HCT116 (cell line): ENCODE results near the gene RANBP17. TPM values are rescaled to one million over a fixed set of nuclear protein-coding genes. Genes with fewer than 3 reads are reported as not detected.

Experiments
- ATAC-seq: fragments of 200-7000 bp; cut with Tn5 transposase; 2 replicates; pipeline ENCODE4 v1.9.1; 2020; ENCODE audit warnings: mild to moderate bottlenecking, moderate library complexity
- BruUV-seq: library from RNA; stranded (reverse); fragments of 400-500 nt; replicated peaks from 2 replicates; lab custom pipeline; 2021; lab: Mats Ljungman, UMichigan
- CTCF ChIA-PET: fragments of 300-600 bp; sonication (Branson Sonifier 250); formaldehyde crosslinking; loops from one replicate; lab custom pipeline; 2021; ENCODE audit warnings: antibody characterized with exemption; lab: Charles Lee
- POLR2A ChIA-PET: fragments of 300-600, 350-600 bp; sonication (Branson Sonifier 250); formaldehyde crosslinking; loops from one replicate; lab custom pipeline; 2021; ENCODE audit warnings: antibody characterized with exemption; lab: Charles Lee
- RAD21 ChIA-PET, 2 experiments: fragments of 300-600 bp; sonication (Branson Sonifier 250); formaldehyde crosslinking; loops; one replicate each; lab custom pipeline; 2023; ENCODE audit warnings: low total read pairs in 2 of 2; ENCODE audit not compliant: uncharacterized antibody in 2 of 2, unreplicated experiment in 2 of 2, low non-redundant PET in 1 of 2; lab: Charles Lee
- DNase-seq: peaks from one replicate; pipeline ENCODE4 v3.0.0-alpha.2; 2010; ENCODE audit warnings: low read depth, low spot score
- H2AFZ ChIP-seq: fragments of 200-600 bp; shearing (Covaris generic), sonication (generic); 2 replicates; pipeline ENCODE4 v1.6.1; 2017; ENCODE audit warnings: low read depth, mixed run types, mixed read lengths, antibody characterized with exemption, low read length; ENCODE audit not compliant: poor library complexity, severe bottlenecking
- H3K27ac ChIP-seq: 2 replicates; pipeline ENCODE4 v1.5.1; 2012; ENCODE audit warnings: low read depth, low read length
- H3K27me3 ChIP-seq: fragments of 200-600 bp; sonication (generic); 2 replicates; pipeline ENCODE4 v1.6.1; 2016; ENCODE audit warnings: mixed run types, low read length, mixed read lengths; ENCODE audit not compliant: insufficient read depth
- H3K36me3 ChIP-seq, 2 experiments: fragments of 200-500 bp in 1 of 2; fragments of 200-600 bp in 1 of 2; sonication (Bioruptor generic) in 1 of 2; sonication (generic) in 1 of 2; 2 replicates each; pipeline versions ENCODE4 v1.5.1 to v1.6.1; 2014 to 2016; ENCODE audit warnings: low read length in 2 of 2, inconsistent platforms in 1 of 2, mixed read lengths in 1 of 2, mixed run types in 1 of 2; ENCODE audit not compliant: insufficient read depth in 2 of 2, control insufficient read depth in 1 of 2
- H3K4me1 ChIP-seq, 2 experiments: fragments of 200-600 bp in 1 of 2; sonication (generic) in 1 of 2; 2 replicates each; pipeline versions ENCODE4 v1.5.1 to v1.6.1; 2012 to 2017; ENCODE audit warnings: low read length in 2 of 2, inconsistent platforms in 1 of 2, mild to moderate bottlenecking in 1 of 2, mixed read lengths in 1 of 2, mixed run types in 1 of 2, moderate library complexity in 1 of 2; ENCODE audit not compliant: insufficient read depth in 2 of 2, control insufficient read depth in 1 of 2
- H3K4me2 ChIP-seq: fragments of 200-600 bp; sonication (generic); 2 replicates; pipeline ENCODE4 v1.6.1; 2017; ENCODE audit warnings: mixed run types, low read length, mixed read lengths
- H3K4me3 ChIP-seq, 2 experiments: fragments of 200-600 bp in 1 of 2; sonication (generic) in 1 of 2; replicated peaks in 1 of 2; 2 replicates each; pipeline ENCODE4 v1.5.1; 2011 to 2016; ENCODE audit warnings: low read length in 2 of 2, control low read depth in 1 of 2, low read depth in 1 of 2, mild to moderate bottlenecking in 1 of 2, mixed read lengths in 1 of 2, mixed run types in 1 of 2
- H3K79me2 ChIP-seq: fragments of 200-600 bp; sonication (generic); 2 replicates; pipeline ENCODE4 v1.6.1; 2017; ENCODE audit warnings: mild to moderate bottlenecking, mixed run types, low read length, moderate library complexity, mixed read lengths; ENCODE audit not compliant: insufficient read depth
- H3K9ac ChIP-seq: fragments of 200-600 bp; sonication (generic); 2 replicates; pipeline ENCODE4 v1.6.1; 2016; ENCODE audit warnings: low read length, mixed read lengths
- H3K9me2 ChIP-seq: fragments of 200-600 bp; sonication (generic), shearing (Covaris generic); 2 replicates; pipeline ENCODE4 v1.6.1; 2017; ENCODE audit warnings: mixed run types, mild to moderate bottlenecking, moderate library complexity; ENCODE audit not compliant: insufficient read depth
- H3K9me3 ChIP-seq, 2 experiments: fragments of 200-500 bp in 1 of 2; fragments of 200-600 bp in 1 of 2; sonication (Bioruptor generic) in 1 of 2; sonication (generic) in 1 of 2; 2 replicates each; pipeline ENCODE4 v1.6.1; 2014 to 2017; ENCODE audit warnings: low read length in 2 of 2, mixed read lengths in 2 of 2, inconsistent platforms in 1 of 2, low read depth in 1 of 2, mild to moderate bottlenecking in 1 of 2, mixed run types in 1 of 2, moderate library complexity in 1 of 2; ENCODE audit not compliant: control insufficient read depth in 1 of 2, insufficient read depth in 1 of 2
- H4K20me1 ChIP-seq: fragments of 200-600 bp; sonication (generic), shearing (Covaris generic); 2 replicates; pipeline ENCODE4 v1.6.1; 2017; ENCODE audit warnings: mixed run types, mild to moderate bottlenecking, moderate library complexity; ENCODE audit not compliant: insufficient read depth
- ELF1 ChIP-seq: IDR thresholded peaks from 2 replicates; pipeline ENCODE4 v1.6.1; 2012; ENCODE audit warnings: low read depth, borderline replicate concordance
- EZH2 ChIP-seq: fragments of 200-600 bp; sonication (generic); IDR thresholded peaks from 2 replicates; pipeline ENCODE4 v1.6.1; 2017; ENCODE audit warnings: antibody characterized with exemption, mixed run types
- FOSL1 ChIP-seq: IDR thresholded peaks from 2 replicates; pipeline ENCODE4 v1.6.1; 2012; ENCODE audit warnings: low read depth
- SRF ChIP-seq: IDR thresholded peaks from 2 replicates; pipeline ENCODE4 v1.6.1; 2012; ENCODE audit warnings: low read depth
- ZBTB33 ChIP-seq: IDR thresholded peaks from 2 replicates; pipeline ENCODE4 v1.6.1; 2011; ENCODE audit warnings: mild to moderate bottlenecking, low read length, moderate library complexity; ENCODE audit not compliant: insufficient replicate concordance; ENCODE audit errors: extremely low read depth
- ZFX ChIP-seq: fragments of 450-650 bp; IDR thresholded peaks from 2 replicates; pipeline ENCODE4 v1.6.1; 2017
- ZNF274 ChIP-seq: fragments of 200-500 bp; sonication (Bioruptor generic); IDR thresholded peaks from 2 replicates; pipeline ENCODE4 v1.6.1; 2014; ENCODE audit warnings: mild to moderate bottlenecking, low read depth, low read length, inconsistent platforms
- intact Hi-C: fragments of 100-400 bp; cut with micrococcal nuclease; formaldehyde crosslinking; loops from 2 replicates; pipeline ENCODE4 v1.10.0; 2022
- total RNA-seq: library from RNA; stranded (reverse); gene quantifications from one replicate; pipeline ENCODE4 v1.2.1, GENCODE V29; 2021; ENCODE audit not compliant: unreplicated experiment

Gene RANBP17
- total RNA-seq, 1 experiment from 2014 or later, result 18.2 TPM

DNA sequence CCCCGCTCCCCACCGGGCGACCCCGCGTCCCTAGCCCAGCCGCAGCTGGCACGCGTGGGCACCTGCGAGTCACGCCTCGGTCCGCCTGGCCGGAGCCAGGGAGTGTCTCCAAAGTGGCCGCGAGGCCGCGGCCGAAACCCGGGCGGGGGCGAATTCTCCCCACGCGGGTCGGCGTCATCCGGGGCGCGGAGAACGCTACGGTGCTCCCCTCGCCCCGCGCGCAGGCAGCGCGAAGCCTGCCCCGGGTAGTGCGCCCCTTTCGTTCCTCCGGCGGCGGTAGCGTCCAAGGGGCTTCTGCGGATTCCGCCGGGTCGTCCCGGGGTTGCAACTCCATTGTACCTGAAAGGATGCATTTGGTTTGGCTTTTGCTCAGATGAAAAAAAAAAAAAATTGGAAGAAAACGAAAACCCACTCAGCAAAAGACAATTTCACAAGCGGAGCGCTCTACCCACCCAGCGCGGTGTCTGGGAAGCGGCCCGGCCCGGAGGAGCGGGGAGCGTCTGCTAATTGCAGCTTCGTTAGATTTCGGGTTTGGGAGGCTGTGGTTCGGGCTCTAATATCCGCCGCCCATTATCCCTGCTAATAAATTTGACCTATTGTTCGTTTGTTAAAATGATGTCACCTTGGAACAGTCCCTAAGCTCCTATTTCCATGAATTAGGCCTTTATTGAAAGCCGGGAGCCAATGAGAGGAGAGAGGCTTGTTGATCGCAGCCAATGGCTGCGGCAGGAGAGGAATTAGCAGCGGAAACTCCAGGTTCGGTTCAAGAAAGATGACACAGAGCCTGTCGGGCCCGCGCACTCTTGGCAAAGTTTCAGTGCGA lies 446.8 kb downstream of the RANBP17 start, which contains the start of gene TLX3 (continued):
- TF ChIP-seq ZBTB33 (no peak), ZNF274 (no peak), FOSL1 (no peak), ELF1 (no peak), EZH2 (no peak)

DNA sequence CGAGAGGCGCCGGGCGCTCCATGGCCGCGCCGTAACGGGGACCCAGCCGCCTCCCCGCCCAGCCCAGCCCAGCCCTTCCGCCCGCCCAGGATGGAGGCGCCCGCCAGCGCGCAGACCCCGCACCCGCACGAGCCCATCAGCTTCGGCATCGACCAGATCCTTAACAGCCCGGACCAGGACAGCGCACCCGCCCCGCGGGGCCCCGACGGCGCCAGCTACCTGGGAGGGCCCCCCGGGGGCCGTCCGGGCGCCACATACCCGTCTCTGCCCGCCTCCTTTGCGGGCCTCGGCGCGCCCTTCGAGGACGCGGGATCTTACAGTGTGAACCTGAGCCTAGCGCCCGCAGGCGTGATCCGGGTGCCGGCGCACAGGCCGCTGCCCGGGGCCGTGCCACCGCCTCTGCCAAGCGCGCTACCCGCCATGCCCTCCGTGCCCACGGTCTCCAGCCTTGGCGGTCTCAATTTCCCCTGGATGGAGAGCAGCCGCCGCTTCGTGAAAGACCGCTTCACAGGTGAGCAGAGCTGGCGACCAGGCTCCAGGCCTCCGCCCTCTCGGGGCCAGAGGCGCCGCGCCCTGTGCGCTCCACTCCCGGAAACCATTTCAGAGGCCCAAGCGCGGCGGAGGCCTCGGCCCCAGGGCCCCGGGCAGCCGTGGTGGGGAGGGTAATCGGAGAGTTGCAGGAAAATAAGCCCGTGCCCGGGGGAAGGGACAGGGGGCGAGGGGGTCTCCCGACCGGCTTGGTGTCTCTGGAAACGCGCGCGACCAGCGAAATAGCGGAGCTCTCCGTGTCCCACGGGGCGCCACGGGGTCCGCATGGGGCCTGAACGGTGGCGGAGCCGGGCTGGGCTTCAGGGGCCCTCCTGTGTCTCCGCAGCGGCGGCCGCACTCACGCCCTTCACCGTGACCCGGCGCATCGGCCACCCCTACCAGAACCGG lies 447.7 kb downstream of the RANBP17 start:
- peak overlapping the region; percentile 64 for H3K9ac ChIP-seq

More for the DNA sequence above, 447.7 kb downstream of the RANBP17 start:
- POLR2A ChIA-PET, result no interaction called here
- CTCF ChIA-PET, result interaction anchor here (0.7 to 1.2 kb wide), 5 partner anchors 9 to 40 kb away, joined by 3 to 5 read pairs (median 3); no protein-coding TSS in a partner anchor
- H3K27me3 ChIP-seq, result no peaks in the 10 kb centered on the region
- no peaks in the 10 kb centered on the region for H3K36me3 ChIP-seq
- peak overlapping the region; percentile 62 for H3K27ac ChIP-seq
- H4K20me1 ChIP-seq, result no peaks in the 10 kb centered on the region
- peaks cover 3 to 6% of the 10 kb centered on the region in 2 experiments; a peak in 2 of 4 replicates for H3K4me1 ChIP-seq
- H3K9me3 ChIP-seq, result no peaks in the 10 kb centered on the region
- H3K79me2 ChIP-seq, result no peaks in the 10 kb centered on the region
- TF ChIP-seq ZFX, result peak; percentile 84
- no peak for TF ChIP-seq SRF
- ATAC-seq (peak; percentile 50), DNase-seq (no peak)
- intact Hi-C loops, result no loop called here
- RAD21 ChIA-PET, result no interaction called here
- BruUV-seq, result no TSS peak
- no peaks in the 10 kb centered on the region for H3K9me2 ChIP-seq
- H3K4me3 ChIP-seq, result peak overlapping the region; percentile 50 to 66
- no peak overlapping the region for H2AFZ ChIP-seq
- peak overlapping the region; percentile 77 for H3K4me2 ChIP-seq
